ENCODE results near the gene ARL5B. TPM values are rescaled to one million over a fixed set of nuclear protein-coding genes. Genes with fewer than 3 reads are reported as not detected.

Gene ARL5B
- total RNA-seq, 4 donors from 2014 or later: 5.8 to 6.7 (median 6.4) TPM

- Histone ChIP-seq H3K4me1 (no peaks in the 10 kb centered on the region), H3K4me3 (no peak overlapping the region), H3K27ac (no peak overlapping the region), H3K27me3 (no peaks in the 10 kb centered on the region), H3K9me3 (no peaks in the 10 kb centered on the region), H3K36me3 (no peaks in the 10 kb centered on the region)
- ATAC-seq (no peak), DNase-seq (no peak)
- intact Hi-C loops (cut with DNase I; ENCODE audit: low total_unique reads) (no loop called here), in situ Hi-C loops (cut with MboI; ENCODE audit: low sequenced_read_pairs in 4 of 4) (no loop called here)
- TF ChIP-seq POLR2A (IDR thresholded peaks at IDR 0.05) (no peak), CTCF (IDR thresholded peaks at IDR 0.05 in 4 of 5, conservative IDR thresholded peaks at IDR 0.05 in 1 of 5) (no peak)
Measured at GRCh38 chr10:18690541-18690940, 31.3 kb downstream of the ARL5B start.

- Histone ChIP-seq H3K9me3 (no peaks in the 10 kb centered on the region), H3K4me3 (no peak overlapping the region), H3K27me3 (no peaks in the 10 kb centered on the region), H3K36me3 (no peaks in the 10 kb centered on the region), H3K4me1 (no peaks in the 10 kb centered on the region), H3K27ac (no peak overlapping the region)
- no peak for TF ChIP-seq CTCF (IDR thresholded peaks at IDR 0.05 in 4 of 5, conservative IDR thresholded peaks at IDR 0.05 in 1 of 5)
- TF ChIP-seq POLR2A (IDR thresholded peaks at IDR 0.05): no peak
- DNase-seq (no peak), ATAC-seq (no peak)
- intact Hi-C loops (cut with DNase I; ENCODE audit: low total_unique reads) (no loop called here), in situ Hi-C loops (cut with MboI; ENCODE audit: low sequenced_read_pairs in 4 of 4) (no loop called here)
Measured at GRCh38 chr10:18699849-18700840, 40.9 kb downstream of the ARL5B start.

GRCh38 chr10:18703521-18703920 lies 44.3 kb downstream of the ARL5B start:
- H3K9me3 ChIP-seq: no peaks in the 10 kb centered on the region
- no peaks in the 10 kb centered on the region for H3K36me3 ChIP-seq
- in situ Hi-C loops (cut with MboI; ENCODE audit: low sequenced_read_pairs in 4 of 4) (no loop called here), intact Hi-C loops (cut with DNase I; ENCODE audit: low total_unique reads) (no loop called here)
- ATAC-seq: no peak
- no peak for DNase-seq
- no peak overlapping the region for H3K27ac ChIP-seq
- H3K27me3 ChIP-seq: no peaks in the 10 kb centered on the region
- no peaks in the 10 kb centered on the region for H3K4me1 ChIP-seq
- TF ChIP-seq POLR2A (IDR thresholded peaks at IDR 0.05): no peak
- TF ChIP-seq CTCF (IDR thresholded peaks at IDR 0.05 in 4 of 5, conservative IDR thresholded peaks at IDR 0.05 in 1 of 5): no peak
- H3K4me3 ChIP-seq: no peak overlapping the region

- Histone ChIP-seq H3K27me3 (no peaks in the 10 kb centered on the region), H3K9me3 (no peaks in the 10 kb centered on the region), H3K27ac (no peak overlapping the region), H3K4me1 (no peaks in the 10 kb centered on the region), H3K4me3 (no peak overlapping the region), H3K36me3 (no peaks in the 10 kb centered on the region)
- in situ Hi-C loops (cut with MboI; ENCODE audit: low sequenced_read_pairs in 4 of 4) (no loop called here), intact Hi-C loops (cut with DNase I; ENCODE audit: low total_unique reads) (no loop called here)
- ATAC-seq (no peak), DNase-seq (no peak)
- no peak for TF ChIP-seq CTCF (IDR thresholded peaks at IDR 0.05 in 4 of 5, conservative IDR thresholded peaks at IDR 0.05 in 1 of 5)
- no peak for TF ChIP-seq POLR2A (IDR thresholded peaks at IDR 0.05)
Measured at GRCh38 chr10:18710201-18710653, 51.0 kb downstream of the ARL5B start.
